Daoy (cell line): Measurements from ENCODE around the gene DAB2IP. TPM values are rescaled to one million over a fixed set of nuclear protein-coding genes. Genes with fewer than 3 reads are reported as not detected.
"Not testable (repeated sequence)": the region's sequence is repeated elsewhere in the genome, so short reads cannot be mapped to it uniquely, and the experiment has no call there.

Experiments used
- DNase-seq: peaks from one replicate; pipeline ENCODE4 v3.0.0-alpha.2; 2015; ENCODE audit warnings: low read depth
- total RNA-seq: library from RNA; depleted of rRNA; stranded (reverse); fragments of >200 nt; shearing (Covaris generic); gene quantifications from 2 replicates; pipeline ENCODE4 v1.2.3, GENCODE V29; 2014

Gene DAB2IP
- total RNA-seq, 1 experiment from 2014 or later = 15.9 TPM

DNA sequence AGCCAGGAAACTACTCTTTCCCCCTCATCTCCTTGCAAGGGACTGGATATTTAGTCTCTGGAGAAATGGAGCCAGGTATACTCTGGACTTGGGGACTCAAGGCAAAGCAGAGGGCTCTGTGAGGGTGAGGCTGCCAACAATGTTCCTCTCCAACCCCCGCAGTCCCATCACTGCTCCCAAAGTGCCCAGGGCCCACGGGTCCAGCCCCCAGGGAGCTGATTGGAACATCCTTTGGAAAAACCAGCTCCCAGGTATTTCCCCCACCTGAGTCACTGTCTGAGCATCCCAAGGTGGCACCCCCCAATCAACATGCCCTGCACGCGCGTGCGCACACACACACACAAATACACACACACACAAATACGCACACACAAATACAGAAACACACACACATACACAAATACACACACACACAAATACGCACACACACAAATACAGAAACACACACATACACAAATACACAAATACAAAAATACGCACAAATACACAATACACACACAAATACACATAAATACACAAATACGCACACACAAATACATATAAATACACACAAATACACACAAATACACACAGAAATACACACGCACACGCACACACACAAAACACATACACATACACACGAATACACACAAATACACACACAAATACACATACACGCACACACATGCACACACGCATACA, 137.4 kb downstream of the DAB2IP start:
- no peak for DNase-seq

DNA sequence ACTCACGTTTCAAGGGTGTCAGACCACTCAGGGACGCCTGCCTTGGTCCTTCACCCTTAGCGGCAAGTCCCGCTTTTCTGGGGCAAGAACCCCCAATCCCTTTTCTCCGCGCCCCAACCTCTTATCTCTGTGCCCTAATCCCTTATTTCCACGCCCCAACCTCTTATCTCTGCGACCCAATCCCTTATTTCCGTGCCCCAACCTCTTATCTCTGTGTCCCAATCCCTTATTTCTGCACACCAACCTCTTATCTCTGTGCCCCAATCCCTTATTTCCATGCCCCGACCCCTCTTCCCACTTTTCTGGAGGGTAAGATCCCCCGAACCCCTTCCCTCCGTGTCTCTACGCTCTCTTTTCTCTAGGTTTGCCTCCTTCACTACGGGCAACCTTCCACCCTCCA, 139.4 kb downstream of the DAB2IP start:
- DNase-seq = no peak

DNA sequence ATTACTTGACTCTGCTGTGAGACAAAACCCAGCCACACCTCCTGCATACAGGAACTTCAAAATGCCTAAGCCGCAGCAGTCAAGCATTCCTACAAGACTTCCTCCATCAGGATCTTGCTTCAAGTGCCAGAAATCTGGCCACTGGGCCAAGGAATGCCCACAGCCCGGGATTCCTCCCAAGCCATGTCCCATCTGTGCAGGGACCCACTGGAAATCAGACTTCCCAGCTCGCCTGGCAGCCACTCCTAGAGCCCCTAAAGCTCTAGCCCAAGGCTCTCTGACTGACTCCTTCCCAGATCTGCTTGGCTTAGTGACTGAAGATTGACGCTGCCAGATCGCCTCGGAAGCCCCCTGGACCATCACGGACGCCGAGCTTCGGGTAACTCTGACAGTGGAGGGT, 141.0 kb downstream of the DAB2IP start:
- not testable (repeated sequence) for DNase-seq

DNA sequence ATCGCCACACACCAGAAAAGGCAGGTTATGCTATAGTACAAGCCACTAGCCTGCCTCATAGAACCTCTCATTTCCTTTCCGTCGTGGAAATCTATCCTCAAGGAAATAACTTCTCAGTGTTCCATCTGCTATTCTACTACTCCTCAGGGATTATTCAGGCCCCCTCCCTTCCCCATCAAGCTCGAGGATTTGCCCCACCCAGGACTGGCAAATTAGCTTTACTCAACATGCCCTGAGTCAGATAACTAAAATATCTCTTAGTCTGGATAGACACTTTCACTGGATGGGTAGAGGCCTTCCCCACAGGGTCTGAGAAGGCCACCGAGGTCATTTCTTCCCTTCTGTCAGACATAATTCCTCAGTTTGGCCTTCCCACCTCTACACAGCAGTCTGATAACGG, 142.9 kb downstream of the DAB2IP start:
- DNase-seq = not testable (repeated sequence)

DNA sequence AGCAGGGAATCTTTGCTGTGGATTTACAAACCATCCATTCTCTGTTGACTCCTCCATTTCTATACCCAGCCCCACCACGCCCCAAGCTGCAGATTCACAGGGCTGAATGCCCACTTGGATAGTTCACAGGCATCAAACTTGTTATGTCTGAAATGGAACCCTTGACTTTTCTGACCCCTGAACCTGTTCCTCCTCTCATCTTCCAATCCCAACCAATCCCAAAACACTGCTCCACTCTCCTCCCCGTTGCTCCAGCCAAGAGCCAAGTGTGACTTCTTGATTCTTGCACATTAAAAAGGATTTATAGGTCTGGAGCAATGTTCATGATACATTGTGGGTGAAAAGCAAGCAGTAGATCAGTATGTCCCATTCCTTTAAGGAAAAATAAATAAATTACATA, 145.6 kb downstream of the DAB2IP start:
- DNase-seq = no peak

DNA sequence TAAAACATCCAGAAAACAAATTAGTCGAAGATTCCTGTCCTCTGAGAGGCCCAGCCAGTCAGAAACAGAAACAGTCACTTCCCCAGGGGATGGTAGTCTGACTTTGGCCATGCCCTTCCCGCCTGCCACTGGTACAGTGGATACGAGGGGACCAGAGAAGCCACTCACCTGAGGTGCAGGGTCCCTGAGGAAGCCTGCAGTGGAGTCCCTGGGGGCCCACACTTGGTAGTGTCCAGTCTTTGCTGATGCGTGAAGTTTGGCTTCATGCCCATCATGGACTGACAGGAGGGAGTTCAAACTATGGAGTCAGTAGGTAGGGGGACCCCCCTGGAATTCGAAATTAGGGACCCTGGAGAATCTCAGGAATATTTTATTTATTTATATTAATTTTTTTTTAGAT, 147.5 kb downstream of the DAB2IP start:
- DNase-seq = no peak

DNA sequence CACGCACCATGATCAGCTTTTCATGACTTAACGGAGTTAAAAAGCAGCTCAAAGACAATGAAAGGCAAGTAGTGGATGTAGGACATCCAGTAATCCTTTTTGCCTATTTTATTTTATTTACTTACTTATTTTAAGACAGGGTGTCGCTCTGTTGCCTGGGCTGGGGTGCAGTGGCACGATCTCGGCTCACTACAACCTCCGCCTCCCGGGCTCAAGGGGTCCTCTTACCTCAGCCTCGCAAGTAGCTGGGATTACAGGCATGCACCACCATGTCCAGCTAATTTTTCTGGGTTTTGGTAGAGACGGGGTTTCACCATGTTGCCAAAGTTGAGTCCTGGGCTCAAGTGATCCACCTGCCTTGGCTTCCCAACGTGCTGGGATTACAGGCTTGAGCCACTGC, 148.9 kb downstream of the DAB2IP start:
- no peak for DNase-seq

DNA sequence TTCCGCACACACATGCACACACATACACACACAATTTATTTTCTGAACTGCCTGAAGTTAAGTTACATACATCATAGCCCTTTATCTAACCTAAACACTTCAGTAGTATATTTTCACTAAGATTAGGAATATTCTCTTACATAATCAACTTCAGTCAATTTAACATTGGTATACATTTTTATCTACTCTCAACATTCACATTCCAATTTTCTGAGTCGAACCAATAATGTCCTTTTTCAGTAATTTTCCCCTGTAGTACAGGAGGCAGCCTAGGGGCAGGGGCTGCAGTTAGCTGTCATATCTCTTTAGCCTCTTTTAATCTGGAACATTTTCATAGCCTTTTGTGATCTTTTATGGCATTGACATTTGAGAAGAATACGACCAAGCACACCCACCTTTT, 150.1 kb downstream of the DAB2IP start:
- no peak for DNase-seq

DNA sequence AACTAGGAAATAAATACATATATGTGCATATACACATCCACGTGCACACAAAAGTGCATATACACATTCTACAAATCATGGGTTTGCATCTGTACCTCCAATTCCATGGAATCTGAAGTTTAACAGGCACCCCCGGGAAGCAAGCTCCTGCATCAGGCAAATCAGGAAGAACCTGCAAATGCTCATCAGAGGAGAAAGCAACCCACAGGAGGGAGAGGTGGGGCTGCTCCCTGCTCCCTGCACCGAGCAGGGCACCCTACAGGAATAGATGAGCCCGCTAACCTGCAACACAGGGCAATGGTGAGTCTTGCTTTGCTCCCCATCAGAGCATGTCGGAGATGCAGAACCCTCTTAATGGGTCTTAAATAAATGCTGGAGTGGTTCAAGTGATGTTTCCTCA, 151.3 kb downstream of the DAB2IP start:
- DNase-seq = no peak

DNA sequence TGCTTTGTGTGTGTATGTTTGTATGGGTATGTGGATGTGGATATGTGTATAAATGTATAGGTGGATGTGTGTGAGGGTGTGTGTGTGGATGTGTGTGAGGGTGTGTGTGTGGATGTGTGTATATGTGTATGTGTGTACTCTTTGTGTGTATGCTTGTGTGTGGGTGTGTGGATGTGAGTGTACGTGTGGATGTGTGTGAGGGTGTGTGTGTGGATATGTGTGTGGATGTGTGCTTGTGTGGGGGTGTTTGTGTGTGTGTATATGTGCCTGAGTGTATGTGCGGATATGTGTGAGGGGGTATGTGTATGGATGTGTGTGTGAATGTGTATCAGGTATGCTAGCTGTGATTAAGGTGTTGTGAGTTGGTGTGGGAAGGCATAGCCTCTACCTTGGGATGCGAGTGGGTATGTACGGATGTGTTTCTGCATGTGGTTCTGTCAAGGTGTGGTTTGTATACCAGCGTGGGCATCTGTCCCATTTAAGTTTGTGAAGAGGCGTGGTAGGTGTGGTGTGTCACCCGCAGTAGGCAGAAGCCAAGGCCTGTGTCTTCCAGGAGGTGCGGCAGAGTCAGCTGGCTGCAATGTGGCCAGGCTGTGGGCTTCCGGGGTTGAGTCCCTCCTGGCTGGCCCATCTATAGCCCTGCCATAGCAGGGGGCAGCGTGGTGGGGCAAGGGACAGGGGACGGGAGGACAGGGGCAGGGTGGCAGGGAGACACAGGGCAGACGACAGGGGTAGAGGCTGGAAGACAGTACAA, 155.8 kb downstream of the DAB2IP start:
- DNase-seq = no peak

DNA sequence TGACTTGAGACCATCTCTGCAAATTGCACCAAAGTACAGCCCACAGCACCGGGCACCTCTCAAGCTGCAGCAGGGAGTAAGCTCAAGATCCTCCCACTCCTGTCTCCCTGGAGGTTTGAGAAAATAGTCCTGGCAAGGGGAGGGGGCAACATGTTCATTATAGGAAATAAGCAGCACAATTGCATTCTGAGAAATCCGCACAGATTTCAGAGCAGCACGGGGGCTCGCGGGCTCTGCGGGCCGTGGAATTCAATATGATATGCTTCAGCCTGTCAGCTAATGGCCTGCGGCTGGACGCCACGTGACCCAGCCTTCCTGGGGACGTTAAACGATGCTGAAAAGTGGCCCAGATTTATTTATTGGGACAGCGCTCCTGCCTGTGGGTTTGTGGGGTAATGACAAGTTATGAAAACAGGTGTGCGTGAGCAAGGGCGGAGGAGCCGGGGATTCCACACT, 156.4 kb downstream of the DAB2IP start:
- DNase-seq = no peak

DNA sequence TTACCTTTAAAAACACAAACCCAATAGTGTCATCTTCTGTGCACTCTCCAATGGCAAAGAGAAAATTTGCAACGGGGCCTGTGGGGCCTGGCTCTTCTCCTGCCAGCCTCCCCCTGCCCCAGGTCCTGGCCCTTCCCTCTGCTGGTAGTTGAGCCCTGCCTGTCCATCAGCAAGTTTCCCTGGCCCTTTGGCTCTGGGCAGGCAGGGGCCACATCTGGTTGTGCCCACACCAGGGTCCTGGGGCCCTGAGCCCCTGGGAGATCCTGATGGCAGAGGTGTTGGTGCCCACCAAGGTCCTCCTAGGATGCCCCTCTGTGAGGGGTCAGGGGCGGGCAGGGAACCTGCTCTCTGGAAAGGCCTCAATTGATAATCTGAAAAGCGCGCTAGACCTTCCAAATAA, 157.3 kb downstream of the DAB2IP start:
- no peak for DNase-seq

DNA sequence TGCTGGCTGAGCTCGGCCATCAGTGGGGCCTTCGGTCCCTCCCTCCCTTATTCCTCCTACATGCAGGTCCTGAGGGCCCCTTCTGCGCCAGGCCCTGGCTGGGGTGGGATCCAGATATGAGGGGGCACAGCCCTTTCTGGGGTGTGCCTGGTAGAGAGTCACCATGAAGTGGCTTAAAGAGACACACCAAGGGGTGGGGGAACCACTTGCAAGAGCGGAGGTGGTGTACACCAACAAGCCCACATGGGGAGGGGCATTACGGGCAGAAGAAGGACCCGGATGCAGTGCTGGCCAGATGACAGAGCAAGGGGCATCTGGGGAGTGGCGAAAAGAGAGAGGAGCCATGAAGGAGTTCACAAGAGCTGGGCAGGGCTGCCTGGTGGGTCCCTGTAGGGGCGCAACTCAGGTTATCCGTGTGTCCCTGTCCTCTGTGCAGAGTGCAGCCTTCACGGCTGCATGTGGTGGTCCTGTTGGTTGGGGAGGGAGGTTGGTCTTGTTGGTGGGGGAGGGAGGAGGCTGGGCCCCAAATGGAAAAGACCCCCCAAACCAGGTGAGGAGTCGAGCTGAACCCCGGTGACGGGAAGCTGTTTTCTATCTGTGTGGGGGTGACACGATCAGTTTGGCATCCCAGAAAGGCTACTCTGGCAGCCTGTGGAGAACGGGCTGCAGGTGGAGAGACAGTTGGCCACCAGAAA, 158.1 kb downstream of the DAB2IP start:
- no peak for DNase-seq

DNA sequence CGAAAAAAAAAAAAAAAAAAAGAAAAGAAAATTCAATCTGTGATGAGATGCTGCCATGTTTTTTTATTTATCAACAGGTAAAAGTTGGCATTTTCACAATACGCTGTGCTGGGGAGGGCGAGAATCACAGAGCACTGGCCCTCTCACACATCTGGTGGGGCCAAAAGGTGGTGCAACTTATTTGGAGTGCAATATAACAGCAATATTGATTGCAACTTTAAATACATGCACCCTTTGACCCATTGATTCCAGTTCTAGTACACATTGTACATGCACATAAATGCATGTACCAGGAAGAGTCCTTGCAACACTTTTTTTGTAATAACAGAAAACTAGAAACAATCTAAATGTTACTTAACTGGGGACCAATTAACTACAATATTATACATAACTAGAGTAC, 159.1 kb downstream of the DAB2IP start:
- DNase-seq = no peak

DNA sequence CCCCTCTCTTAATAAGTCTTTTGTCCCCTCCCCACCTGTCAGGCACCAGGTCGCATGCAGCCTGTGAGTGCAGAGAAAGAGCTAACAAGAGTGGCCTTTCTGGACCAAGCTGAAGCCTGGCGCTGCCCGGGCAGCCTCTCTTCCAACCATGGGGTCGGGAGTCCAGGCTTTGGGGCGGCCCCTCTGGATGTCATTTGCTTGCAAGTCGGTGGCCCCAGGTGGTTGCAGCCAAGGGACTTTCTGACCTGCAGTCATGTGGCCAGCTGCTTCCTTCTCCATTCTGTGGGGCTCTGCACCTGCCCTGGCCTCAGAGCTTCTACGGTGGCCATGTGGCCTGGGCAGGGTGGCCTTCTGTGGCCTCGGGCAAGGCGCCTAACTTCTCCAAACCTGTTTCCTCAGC, 159.7 kb downstream of the DAB2IP start:
- no peak for DNase-seq

DNA sequence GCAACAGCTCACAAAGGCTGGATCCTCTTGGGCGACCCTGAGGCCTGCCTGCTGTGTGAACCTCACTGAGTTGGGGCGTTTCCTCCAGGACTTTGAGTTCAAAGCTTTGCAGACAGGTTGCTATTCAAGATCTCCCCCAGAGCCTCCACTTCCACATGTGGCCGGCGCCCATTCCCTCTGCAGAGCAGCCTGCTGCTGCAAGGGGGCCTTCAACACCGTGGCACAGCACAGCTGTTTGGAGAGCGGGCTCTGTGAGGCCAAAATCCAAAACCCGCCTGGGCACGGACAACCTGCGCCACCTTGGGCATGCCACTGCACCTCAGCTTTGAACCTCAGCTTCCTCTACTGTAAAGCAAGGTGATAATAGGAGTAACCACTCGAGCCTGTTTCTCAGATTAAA, 160.3 kb downstream of the DAB2IP start:
- DNase-seq = no peak

DNA sequence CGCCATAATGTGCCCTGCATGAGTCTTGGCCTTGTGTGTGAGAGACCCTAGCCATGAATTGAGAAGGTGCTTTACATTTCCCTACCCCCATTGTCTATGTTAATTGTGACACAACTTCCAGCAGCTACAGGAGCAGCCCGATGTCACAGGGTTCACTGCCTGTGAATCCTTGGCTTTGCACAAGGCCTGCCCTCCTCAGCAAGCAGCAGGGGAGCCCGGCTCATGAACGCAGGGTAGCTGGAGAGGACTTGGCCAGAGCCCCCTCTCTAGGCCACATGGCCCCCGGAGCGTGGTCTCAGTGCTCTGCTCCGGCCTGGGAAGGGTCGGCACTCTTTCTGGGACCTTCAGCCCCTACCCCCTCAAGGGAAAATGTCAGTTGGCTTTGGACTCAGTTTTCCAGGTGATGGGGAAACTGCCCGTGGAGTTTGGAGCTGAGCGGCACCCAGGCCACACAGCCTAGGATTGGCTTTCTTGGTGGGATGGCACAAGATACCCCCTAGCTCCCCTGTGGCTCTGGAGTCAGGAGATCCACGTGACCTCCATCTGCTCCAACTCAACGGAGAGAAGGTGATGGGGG, 160.8 kb downstream of the DAB2IP start:
- no peak for DNase-seq

DNA sequence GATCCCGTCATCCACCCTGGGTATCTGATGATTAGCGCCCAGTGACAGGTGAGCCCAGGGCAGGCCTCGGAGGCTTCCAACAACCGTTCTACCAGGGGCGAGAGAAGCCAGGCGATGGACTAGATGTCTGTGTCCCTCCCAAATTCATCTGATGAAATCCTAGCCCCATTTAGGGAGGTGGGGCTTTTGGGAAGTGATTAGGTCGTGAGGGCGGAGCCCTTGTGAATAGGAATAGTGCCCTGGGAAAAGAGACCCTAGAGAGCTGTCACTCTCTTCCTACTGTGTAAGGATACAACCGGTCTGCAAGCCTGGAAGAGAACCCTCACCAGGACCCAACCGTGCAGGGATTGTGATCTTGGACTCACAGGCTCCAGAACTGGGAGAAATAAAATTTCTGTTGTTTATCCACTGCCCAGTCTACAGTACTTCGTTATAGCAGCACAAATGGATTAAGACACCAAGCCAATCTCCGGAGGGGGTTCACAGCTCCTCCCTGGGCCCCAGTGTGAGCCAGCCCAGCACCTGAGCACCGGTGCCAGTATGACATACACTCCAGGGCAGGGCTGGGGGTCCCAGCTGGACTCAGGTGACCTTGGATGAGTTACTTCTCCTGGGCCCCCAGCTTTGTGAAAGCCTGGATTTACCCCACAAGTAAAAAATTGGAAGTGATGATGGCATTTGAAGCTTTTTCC, 162.2 kb downstream of the DAB2IP start:
- DNase-seq = no peak

DNA sequence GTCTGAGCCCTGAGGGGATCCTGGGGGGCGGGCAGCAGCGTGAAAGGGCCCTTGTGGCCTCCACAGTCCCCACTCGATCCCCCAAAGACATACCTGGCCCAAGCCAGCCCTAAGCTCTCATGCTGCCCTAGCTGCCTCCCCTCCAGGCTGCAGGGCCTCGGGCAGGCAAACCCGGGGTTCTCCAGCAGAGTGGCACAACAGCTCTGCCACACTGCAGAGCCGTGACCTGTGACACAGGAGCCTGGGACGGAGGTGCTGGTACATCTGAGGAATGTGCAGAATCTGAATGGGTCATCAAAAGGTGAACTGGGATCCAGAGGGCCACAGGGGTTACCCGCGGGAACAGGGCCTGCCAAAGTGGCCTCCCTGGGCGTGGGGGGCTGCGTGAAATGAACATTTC, 163.2 kb downstream of the DAB2IP start:
- DNase-seq = no peak

DNA sequence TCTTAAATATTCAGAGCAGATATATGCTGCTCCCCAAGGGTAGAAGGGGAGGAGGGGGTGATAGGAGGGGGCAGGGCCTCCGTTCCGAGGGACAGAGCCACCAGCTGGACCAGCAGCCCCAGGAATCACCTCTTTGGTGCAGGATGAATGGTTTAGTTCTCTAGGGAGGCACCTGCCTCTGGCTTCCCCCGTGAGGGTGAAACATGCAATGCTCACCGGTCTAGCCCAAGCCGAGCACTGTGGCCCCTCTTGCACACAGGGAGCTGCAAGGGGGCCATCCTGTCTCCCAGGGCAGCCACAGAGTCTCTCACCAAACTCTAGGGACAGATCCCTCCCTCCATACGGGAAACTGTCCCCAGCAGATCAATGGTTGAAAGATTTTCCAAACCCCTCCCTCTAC, 163.7 kb downstream of the DAB2IP start:
- no peak for DNase-seq

DNA sequence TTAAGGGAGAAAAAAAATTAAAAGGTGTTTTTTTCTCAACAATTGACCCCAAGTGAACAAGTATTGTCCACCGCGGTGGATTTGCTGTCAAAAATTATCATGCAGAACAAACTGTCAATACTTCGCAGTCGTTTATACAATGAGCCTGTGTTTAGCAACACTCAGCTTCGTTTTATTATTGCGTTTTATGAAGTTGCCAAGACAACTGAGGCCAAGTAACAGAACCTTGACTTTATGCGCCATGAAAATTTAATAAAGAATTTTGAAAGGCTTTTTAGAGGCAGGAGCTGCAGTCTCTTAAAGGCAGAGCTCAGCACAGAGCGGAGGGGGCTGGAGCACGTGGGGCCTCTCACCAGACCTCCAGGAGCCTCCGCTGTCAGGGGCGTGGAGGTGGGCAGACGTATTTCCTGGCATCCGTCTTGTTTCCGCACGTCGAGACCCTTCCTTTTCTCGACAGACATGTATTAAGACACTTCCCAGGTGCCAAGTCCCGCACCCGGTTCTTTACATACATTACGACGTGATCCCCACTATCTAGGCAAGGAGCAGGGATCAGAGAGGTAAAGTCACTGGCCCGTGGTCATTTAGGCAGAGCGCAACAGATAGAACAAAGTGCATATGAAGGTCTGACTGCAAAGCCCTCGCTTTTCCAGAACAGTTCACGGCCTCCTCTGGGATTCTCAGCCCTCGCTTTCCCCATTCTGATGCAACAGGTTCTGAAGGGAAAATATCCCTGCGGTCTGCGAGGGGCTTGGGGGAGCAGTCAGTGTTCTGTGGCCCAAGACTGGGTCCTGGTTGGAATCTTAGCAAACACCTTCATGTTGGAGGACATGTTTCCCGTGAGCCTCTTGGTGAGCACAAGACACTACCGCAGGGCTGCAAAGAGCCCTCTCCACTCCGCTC, 164.4 kb downstream of the DAB2IP start:
- no peak for DNase-seq
